ENCODE measurements around the gene BLVRB. TPM values are rescaled to one million over a fixed set of nuclear protein-coding genes. Genes with fewer than 3 reads are reported as not detected.

Gene BLVRB
- total and polyA plus RNA-seq, 9 of the 15 experiments (the other 6 are each of a cell fraction or from before 2014, with no cell fraction given) = 81.1 to 749 (median 331) TPM

GRCh38 chr19:40444000-40444824 lies 21.3 kb downstream of the BLVRB start, which contains the start of gene SERTAD3 (continued):
- peak; percentile 76 for TF ChIP-seq FOS (IDR thresholded peaks at IDR 0.05; ENCODE audit: extremely low read depth, insufficient read length)
- peak; percentile 44 for TF ChIP-seq SMAD1 (IDR thresholded peaks at IDR 0.05; ENCODE audit: low read depth, low read length, partially characterized antibody)
- TF ChIP-seq RB1 (IDR thresholded peaks at IDR 0.05; ENCODE audit: low read depth) = no peak; the same call in none of the 2 replicates
- TF ChIP-seq ZKSCAN3 (CRISPR knock-in tag; IDR thresholded peaks at IDR 0.05) = no peak
- TF ChIP-seq SAFB (IDR thresholded peaks at IDR 0.05; ENCODE audit: borderline replicate concordance, low read depth, low read length) = no peak
- TF ChIP-seq PYGO2 (tag; IDR thresholded peaks at IDR 0.05) = no peak
- TF ChIP-seq, protein P1, sequence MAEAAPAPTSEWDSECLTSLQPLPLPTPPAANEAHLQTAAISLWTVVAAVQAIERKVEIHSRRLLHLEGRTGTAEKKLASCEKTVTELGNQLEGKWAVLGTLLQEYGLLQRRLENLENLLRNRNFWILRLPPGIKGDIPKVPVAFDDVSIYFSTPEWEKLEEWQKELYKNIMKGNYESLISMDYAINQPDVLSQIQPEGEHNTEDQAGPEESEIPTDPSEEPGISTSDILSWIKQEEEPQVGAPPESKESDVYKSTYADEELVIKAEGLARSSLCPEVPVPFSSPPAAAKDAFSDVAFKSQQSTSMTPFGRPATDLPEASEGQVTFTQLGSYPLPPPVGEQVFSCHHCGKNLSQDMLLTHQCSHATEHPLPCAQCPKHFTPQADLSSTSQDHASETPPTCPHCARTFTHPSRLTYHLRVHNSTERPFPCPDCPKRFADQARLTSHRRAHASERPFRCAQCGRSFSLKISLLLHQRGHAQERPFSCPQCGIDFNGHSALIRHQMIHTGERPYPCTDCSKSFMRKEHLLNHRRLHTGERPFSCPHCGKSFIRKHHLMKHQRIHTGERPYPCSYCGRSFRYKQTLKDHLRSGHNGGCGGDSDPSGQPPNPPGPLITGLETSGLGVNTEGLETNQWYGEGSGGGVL (CRISPR knock-in tag; IDR thresholded peaks at IDR 0.05) = no peak
- 0 out of 2 replicates have a peak, but pooled peaks have one; percentile 4 for TF ChIP-seq ARID1B (IDR thresholded peaks at IDR 0.05)
- TF ChIP-seq JUND (IDR thresholded peaks at IDR 0.05; ENCODE audit: borderline replicate concordance, low read depth, low read length) = no peak; the same call in 1 of the 2 replicates
- peak; percentile 33; the same call in 1 of the 3 replicates for TF ChIP-seq JUND (tag; IDR thresholded peaks at IDR 0.05; ENCODE audit: borderline replicate concordance, low read depth, low read length)
- TF ChIP-seq NR2C2 (CRISPR knock-in tag; IDR thresholded peaks at IDR 0.05) = no peak
- peak; percentile 60; the same call in 1 of the 2 replicates for TF ChIP-seq NR2C2 (tag; IDR thresholded peaks at IDR 0.05)
- no peak for TF ChIP-seq PHB2 (IDR thresholded peaks at IDR 0.05; ENCODE audit: low read depth)
- TF ChIP-seq ZNF224 (CRISPR knock-in tag; IDR thresholded peaks at IDR 0.05) = no peak
- 0 out of 2 replicates have a peak, but pooled peaks have one; percentile 56 for TF ChIP-seq RNF2 (IDR thresholded peaks at IDR 0.05)
- no peak for TF ChIP-seq TAF15 (IDR thresholded peaks at IDR 0.05; ENCODE audit: low read depth, low read length)
- no peak for TF ChIP-seq ZNF197 (CRISPR knock-in tag; IDR thresholded peaks at IDR 0.05; ENCODE audit: low read depth)
- TF ChIP-seq SIRT6 (IDR thresholded peaks at IDR 0.05; ENCODE audit: low read depth, low read length) = no peak
- no peak for TF ChIP-seq RBBP5 (IDR thresholded peaks at IDR 0.05; ENCODE audit: borderline replicate concordance, insufficient read depth, low read length, poor library complexity, severe bottlenecking)
- TF ChIP-seq ZNF655 (CRISPR knock-in tag; IDR thresholded peaks at IDR 0.05) = no peak
- TF ChIP-seq POLR2B (IDR thresholded peaks at IDR 0.05; ENCODE audit: low read depth, partially characterized antibody) = peak; percentile 69
- TF ChIP-seq XRCC3 (IDR thresholded peaks at IDR 0.05) = no peak
- TF ChIP-seq UBTF (IDR thresholded peaks at IDR 0.05; ENCODE audit: borderline replicate concordance in 1 of 2, low read depth in 2 of 2, low read length in 2 of 2) = 0 out of 4 replicates have a peak, but pooled peaks of 1 of the 2 experiments have one; percentile 35

All from K562 (cell line).